Stimulated activated CD8-positive, alpha-beta memory T cell treated with anti-CD3 and anti-CD28 coated beads, Interleukin-4, amount 100 ng/mL, for 48 hours (primary cell): ENCODE data around the gene CYB5B.
"Not testable (repeated sequence)": the region's sequence is repeated elsewhere in the genome, so short reads cannot be mapped to it uniquely, and the experiment has no call there.

Source experiments
- DNase-seq: peaks from one replicate; pipeline ENCODE4 v3.0.0-alpha.2; 2020

Gene CYB5B

DNA sequence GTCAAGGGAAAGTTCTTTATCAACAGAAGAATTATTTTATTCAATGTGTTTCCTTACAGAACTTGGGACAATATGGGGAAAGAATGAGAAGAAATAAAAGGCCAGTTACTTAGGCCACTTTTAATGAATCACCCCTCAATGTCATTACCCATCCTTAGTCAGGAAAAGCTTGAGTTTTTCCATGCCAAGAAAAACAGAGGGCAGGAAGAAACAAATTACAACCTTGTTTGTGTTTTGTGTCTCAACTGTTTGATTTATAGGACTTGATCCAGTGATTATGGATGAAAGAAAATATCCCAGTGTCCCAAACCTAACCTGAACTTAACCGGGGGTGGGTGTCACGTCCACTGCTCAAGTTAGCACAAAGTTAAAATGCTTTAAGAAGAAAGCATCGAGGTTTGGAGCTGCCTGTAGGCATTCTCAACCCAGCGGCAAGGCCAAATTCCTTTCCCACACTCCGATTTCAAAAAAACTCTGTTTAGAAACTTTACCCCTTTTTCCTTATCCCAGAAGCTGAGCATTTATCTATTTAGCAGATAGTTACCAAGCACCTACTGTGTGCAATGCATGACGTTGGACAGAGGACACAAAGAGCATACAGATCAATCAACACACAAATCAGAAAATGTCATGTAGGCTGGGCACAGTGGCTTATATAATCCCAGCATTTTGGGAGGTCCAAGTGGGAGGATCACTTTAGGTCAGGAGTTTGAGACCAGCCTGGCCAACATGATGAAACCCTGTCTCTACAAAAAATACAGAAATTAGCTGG, 14.0 kb upstream of the CYB5B start:
- DNase-seq = peak; percentile 4

GRCh38 chr16:69411064-69411985, 13.1 kb upstream of the CYB5B start:
- DNase-seq = peak; percentile 16

- peak; percentile 20 for DNase-seq
Observed at GRCh38 chr16:69412287-69412686, 12.1 kb upstream of the CYB5B start.

DNA sequence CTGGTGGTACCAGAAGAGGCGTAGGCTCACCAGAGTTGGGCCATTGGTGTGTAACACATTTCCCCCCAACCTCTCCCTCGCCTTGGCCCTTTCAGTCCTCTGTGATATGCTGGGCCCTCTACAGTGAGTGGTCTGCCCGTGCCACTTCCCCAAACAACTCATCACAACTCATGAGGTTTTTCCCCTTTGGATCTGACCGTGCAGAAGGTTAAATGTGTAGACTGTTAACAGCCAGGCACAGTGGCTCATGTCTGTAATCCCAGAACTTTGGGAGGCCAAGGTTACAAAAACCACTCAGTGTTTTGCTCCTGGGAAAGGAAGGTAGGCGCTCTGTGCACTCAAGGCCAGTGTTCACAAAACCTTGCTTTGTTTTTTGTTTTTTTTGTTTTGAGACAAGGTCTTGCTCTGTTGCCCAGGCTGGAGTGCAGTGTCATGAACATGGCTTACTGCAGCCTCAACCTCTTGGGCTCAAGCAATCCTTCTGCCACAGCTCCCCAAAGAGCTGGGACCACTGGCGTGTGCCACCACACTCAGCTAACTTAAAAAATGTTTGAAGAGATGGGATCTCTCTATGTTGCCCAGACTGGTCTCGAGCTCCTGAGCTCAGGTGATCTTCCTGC, 11.3 kb upstream of the CYB5B start:
- DNase-seq = peak; percentile 16

GRCh38 chr16:69417520-69418199, 6.8 kb upstream of the CYB5B start:
- peak; percentile 12 for DNase-seq

DNA sequence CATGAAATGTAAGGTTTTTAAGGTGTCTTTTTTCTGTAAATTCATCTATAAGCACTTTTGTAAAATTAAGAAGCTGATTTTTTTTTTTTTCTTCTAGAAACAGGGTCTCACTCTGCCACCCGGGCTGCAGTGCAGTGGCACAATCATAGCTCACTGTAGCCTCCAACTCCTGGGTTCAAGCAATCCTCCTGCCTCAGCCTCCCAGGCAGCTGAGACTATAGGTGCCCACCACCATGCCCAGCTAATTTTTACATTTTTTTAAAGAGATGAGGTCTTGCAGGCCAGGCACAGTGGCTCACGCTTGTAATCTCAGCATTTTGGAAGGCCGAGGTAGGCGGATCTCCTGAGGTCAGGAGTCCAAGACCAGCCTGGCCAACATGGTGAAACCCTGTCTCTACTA, 4.5 kb upstream of the CYB5B start:
- DNase-seq = peak; percentile 16

DNA sequence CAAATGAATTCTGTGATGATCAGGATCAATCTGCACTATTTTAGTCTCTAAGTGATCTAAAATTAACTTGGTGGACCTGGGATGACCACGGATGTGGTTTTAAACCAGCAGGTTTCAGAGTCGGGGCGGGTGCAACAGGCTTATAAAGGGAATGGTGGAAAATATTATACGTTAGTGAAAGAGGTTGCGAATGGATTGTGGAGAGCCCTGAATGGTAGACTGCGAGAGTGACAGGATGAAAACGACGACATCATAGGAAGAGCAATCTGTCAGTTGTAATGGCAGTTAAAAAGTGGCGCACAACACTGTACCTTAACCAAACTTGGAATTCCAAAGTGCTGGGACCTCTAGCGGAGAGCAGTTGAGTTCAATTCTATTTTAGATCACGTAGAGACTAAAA, 1.2 kb upstream of the CYB5B start:
- no peak for DNase-seq

DNA sequence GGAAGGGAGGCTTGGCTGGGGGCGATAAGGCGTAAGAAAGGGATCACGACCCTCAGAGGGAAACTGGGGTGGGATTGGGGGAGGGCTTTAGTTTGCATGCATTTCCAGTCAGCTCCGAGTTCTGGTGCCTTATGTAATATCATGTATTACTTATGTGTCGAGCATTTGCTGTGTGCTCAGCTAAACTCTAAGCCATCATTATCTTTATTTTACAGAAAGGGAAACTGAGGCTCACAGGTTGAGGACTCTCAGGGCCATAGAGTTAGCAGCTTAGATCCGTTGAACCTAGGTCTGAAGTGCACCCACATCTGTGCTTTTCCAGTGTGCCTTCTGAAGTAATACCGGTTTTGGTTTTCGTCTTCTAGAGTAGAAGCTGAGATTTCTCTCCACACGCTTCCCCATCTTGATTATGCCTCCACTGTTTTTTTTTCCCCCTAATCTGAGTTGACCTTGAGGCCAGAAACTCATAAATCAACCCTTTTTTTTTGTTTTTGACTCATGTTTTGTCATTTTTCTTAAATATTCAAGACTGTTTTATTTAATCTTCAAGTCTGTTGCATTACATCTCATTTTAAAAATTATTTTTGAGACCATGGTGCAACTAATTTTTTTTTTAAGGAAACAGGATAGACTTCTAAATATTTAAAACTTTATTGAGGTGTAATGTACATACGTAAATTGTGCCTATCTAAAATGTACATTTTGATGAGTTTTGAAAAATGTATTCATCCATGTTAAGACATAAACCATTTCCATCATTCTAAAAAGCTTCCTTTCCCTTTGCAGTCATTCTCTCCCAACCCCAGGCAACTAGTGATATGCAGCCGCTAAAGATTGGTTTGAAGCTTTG, 741 bp downstream of the CYB5B start:
- DNase-seq = no peak

DNA sequence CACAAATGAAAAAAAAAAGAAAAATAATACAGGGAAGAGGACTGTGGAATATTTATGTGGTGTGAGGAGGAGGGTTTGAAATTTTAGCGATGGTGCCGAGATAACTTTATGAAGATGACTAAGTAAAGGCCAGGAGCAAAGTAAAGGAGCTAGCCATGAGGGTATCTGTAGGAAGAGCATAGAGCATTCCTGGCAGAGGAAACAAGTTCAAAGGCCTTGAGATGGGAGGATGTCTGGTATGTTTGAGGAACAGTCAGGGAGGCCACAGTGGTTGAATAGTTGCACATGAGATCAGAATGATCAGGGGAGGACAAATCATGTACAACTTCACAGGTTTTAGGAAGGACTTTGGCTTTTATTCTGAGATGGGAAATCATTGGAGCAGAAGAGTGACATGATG, 4.2 kb downstream of the CYB5B start:
- DNase-seq = no peak

GRCh38 chr16:69429058-69429640, 4.7 kb downstream of the CYB5B start:
- not testable (repeated sequence) for DNase-seq

- DNase-seq = no peak
Observed at GRCh38 chr16:69431948-69432468, 7.6 kb downstream of the CYB5B start.

DNA sequence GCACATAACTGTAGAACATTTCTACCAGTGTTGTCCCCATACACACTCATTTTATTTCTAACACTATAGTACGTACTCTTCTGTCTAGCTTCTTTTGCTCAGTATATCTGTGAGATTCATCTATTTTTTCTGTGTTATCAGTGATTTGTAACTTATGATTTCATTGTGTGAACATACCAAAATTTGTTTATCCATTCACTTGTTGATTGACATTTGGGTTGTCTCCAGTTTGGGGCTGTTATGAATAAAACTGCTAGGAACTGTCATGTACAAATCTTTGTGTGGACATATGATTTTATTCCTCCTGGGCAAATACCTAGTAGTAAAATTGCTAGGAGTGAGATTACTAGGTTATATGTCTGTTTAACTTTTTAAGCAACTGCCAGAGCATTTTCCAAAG, 9.6 kb downstream of the CYB5B start:
- no peak for DNase-seq

DNA sequence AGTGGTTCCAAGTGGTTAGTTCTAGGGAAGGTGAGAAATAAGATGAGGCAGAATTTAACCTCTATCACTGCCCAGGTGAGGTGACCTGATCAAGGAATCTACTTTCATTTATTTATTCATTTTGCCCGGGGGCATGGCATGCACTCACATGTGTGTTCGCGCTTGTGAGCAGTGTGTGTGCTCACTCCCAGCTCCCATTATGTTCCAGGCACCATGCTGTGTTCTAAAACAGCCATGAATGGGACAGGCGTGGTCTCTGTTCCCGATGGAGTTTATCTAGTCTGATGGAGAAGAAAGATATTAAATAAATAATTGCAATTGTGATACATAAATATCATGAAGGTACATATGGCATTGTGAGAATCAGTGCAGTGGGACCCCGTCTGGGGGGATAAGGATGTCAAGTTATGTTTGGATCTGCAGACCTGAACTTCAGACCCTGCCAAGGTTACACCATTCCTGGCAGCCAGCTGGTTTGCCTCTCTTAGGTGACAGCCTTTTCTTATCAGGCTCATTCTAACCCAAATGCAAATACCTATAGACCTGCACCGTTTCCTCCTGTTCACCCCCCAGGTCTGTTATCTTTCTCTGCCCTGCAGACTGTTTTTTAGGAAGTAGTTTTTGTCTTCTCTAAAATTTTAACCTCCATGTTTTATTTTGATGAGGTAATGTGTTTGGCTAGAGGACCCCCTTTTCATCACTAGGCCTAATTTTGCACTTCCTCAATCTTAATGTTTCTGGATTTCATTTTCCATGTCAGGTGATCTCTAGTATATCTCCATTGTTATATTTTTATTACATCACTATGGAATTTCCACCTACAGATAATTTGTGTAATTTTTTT, 11.8 kb downstream of the CYB5B start:
- DNase-seq = no peak

GRCh38 chr16:69436896-69437295, 12.5 kb downstream of the CYB5B start:
- no peak for DNase-seq

GRCh38 chr16:69438465-69438864, 14.0 kb downstream of the CYB5B start:
- DNase-seq = no peak

- DNase-seq = no peak
Observed at GRCh38 chr16:69440250-69440649, 15.8 kb downstream of the CYB5B start.

- not testable (repeated sequence) for DNase-seq
Observed at GRCh38 chr16:69441030-69441429, 16.6 kb downstream of the CYB5B start.

DNA sequence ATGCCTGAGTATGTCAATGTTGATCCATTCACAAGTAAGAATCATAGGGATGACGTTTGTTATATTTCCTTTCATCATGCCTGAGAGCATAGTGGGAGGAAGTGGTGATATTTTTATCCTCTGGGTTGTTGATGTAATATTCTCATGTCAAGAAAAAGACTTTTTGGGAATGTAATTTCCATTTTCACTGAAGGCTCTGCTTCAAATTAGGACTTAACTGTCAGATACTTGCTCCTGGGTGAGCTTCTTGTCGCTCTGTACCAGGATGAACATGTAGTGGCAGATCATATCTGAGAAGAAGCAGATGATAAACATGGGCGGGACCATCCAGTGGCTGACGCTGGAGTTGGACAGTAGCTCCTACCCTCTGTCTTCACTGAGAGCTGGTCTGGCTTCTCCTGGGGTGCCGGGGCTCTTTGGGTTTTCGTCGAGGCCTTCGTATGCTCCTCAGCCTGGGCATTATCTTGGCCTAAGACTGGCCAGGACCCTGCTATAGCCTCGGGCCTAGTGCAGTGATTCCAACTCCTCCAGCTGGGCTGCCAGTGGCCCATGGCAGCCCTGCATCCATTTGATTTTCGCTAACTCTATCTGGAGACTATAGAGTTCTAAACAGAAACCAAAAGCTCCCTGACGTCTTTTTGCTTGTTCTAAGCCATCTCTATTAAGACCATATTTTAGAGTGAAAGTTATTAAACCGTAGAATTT, 19.7 kb downstream of the CYB5B start:
- DNase-seq = no peak

- no peak for DNase-seq
Observed at GRCh38 chr16:69444873-69445517, 20.6 kb downstream of the CYB5B start.
